IMR-90 (cell line): ENCODE results near the gene PARK7. TPM values are rescaled to one million over a fixed set of nuclear protein-coding genes. Genes with fewer than 3 reads are reported as not detected.

Experiments used
- ATAC-seq: fragments of 200-7000 bp; cut with Tn5 transposase; 2 replicates; pipeline ENCODE4 v1.9.1; 2020; ENCODE audit warnings: low read depth, mild to moderate bottlenecking, moderate library complexity
- BruUV-seq: library from RNA; stranded (reverse); fragments of 400-500 nt; replicated peaks from 2 replicates; lab custom pipeline; 2021; lab: Mats Ljungman, UMichigan
- CTCF ChIA-PET: fragments of 300-600 bp; formaldehyde crosslinking; extraction: SDS; loops from one replicate; lab custom pipeline; 2021; ENCODE audit warnings: antibody characterized with exemption; lab: Yijun Ruan, JAX
- POLR2A ChIA-PET: fragments of 300-600 bp; sonication (Branson Sonifier 250); formaldehyde crosslinking; loops from one replicate; lab custom pipeline; 2022; ENCODE audit warnings: antibody characterized with exemption; ENCODE audit not compliant: unreplicated experiment; lab: Charles Lee
- DNase-seq: peaks from one replicate; pipeline ENCODE4 v3.0.0; 2013
- H2AFZ ChIP-seq: replicated peaks from 2 replicates; pipeline ENCODE3; 2013; ENCODE audit warnings: low read length, mild to moderate bottlenecking; ENCODE audit not compliant: poor library complexity
- H2AK5ac ChIP-seq: 2 replicates; pipeline ENCODE4 v1.6.1; 2013; ENCODE audit warnings: low read depth, low read length, inconsistent platforms
- H2AK9ac ChIP-seq: replicated peaks from 2 replicates; pipeline ENCODE3; 2013; ENCODE audit warnings: mild to moderate bottlenecking, low read depth, low read length, moderate library complexity; ENCODE audit not compliant: poor library complexity
- H2BK120ac ChIP-seq: 2 replicates; pipeline ENCODE4 v1.6.1; 2013; ENCODE audit warnings: low read depth, low read length, inconsistent platforms
- H2BK15ac ChIP-seq: 3 replicates; pipeline ENCODE4 v1.6.1; 2013; ENCODE audit warnings: low read depth, low read length, inconsistent platforms
- H2BK20ac ChIP-seq: 2 replicates; pipeline ENCODE4 v1.6.1; 2013; ENCODE audit warnings: low read depth, mild to moderate bottlenecking, inconsistent platforms, low read length, moderate library complexity
- H2BK5ac ChIP-seq: 2 replicates; pipeline ENCODE4 v1.6.1; 2013; ENCODE audit warnings: mild to moderate bottlenecking, low read depth, low read length, inconsistent platforms; ENCODE audit not compliant: poor library complexity, severe bottlenecking
- H3K14ac ChIP-seq: replicated peaks from 2 replicates; pipeline ENCODE4 v1.6.1; 2013; ENCODE audit warnings: low read depth, low read length, inconsistent platforms
- H3K18ac ChIP-seq: 2 replicates; pipeline ENCODE4 v1.6.1; 2013; ENCODE audit warnings: low read depth, low read length, control low read depth
- H3K23ac ChIP-seq: 2 replicates; pipeline ENCODE4 v1.6.1; 2013; ENCODE audit warnings: low read depth, low read length, inconsistent platforms
- H3K27ac ChIP-seq: 2 replicates; pipeline ENCODE4 v1.5.1; 2013; ENCODE audit warnings: mild to moderate bottlenecking, control low read depth, low read length; ENCODE audit not compliant: insufficient read depth
- H3K27me3 ChIP-seq: 2 replicates; pipeline ENCODE4 v1.6.1; 2013; ENCODE audit warnings: low read length; ENCODE audit not compliant: control insufficient read depth, insufficient read depth
- H3K36me3 ChIP-seq: 2 replicates; pipeline ENCODE4 v1.6.1; 2013; ENCODE audit warnings: low read length, mixed read lengths; ENCODE audit not compliant: control insufficient read depth, insufficient read depth
- H3K4ac ChIP-seq: 2 replicates; pipeline ENCODE4 v1.6.1; 2013; ENCODE audit warnings: low read depth, low read length, inconsistent platforms
- H3K4me1 ChIP-seq: 2 replicates; pipeline ENCODE4 v1.6.1; 2013; ENCODE audit warnings: low read length, mixed read lengths; ENCODE audit not compliant: control insufficient read depth, insufficient read depth
- H3K4me2 ChIP-seq: 2 replicates; pipeline ENCODE4 v1.6.1; 2013; ENCODE audit warnings: low read depth, mild to moderate bottlenecking, control low read depth, low read length, moderate library complexity
- H3K4me3 ChIP-seq: 2 replicates; pipeline ENCODE4 v1.5.1; 2013; ENCODE audit warnings: low read depth, mild to moderate bottlenecking, control low read depth, low read length, moderate library complexity; ENCODE audit not compliant: insufficient read depth
- H3K56ac ChIP-seq: 2 replicates; pipeline ENCODE4 v1.6.1; 2013; ENCODE audit warnings: low read length, inconsistent platforms; ENCODE audit not compliant: insufficient read depth; ENCODE audit errors: extremely low read depth
- H3K79me1 ChIP-seq, 2 experiments: 2 replicates each; pipeline ENCODE4 v1.6.1; 2013; ENCODE audit warnings: low read length in 2 of 2, inconsistent platforms in 1 of 2, low read depth in 1 of 2
- H3K9ac ChIP-seq: 2 replicates; pipeline ENCODE4 v1.6.1; 2013; ENCODE audit warnings: low read depth, low read length, control low read depth
- H3K9me1 ChIP-seq: 2 replicates; pipeline ENCODE4 v1.6.1; 2013; ENCODE audit warnings: low read length, inconsistent platforms; ENCODE audit not compliant: insufficient read depth
- H3K9me3 ChIP-seq: 2 replicates; pipeline ENCODE4 v1.6.1; 2013; ENCODE audit warnings: low read length; ENCODE audit not compliant: control insufficient read depth, insufficient read depth
- H4K20me1 ChIP-seq: 2 replicates; pipeline ENCODE4 v1.6.1; 2013; ENCODE audit warnings: low read length, inconsistent platforms; ENCODE audit not compliant: insufficient read depth
- H4K5ac ChIP-seq: 2 replicates; pipeline ENCODE4 v1.6.1; 2013; ENCODE audit warnings: mild to moderate bottlenecking, low read depth, low read length, control low read depth
- H4K8ac ChIP-seq, 2 experiments: 2 replicates each; pipeline ENCODE4 v1.6.1; 2013; ENCODE audit warnings: low read depth in 2 of 2, low read length in 2 of 2, control low read depth in 1 of 2, inconsistent platforms in 1 of 2
- H4K91ac ChIP-seq: 2 replicates; pipeline ENCODE4 v1.6.1; 2013; ENCODE audit warnings: low read depth, low read length, inconsistent platforms; ENCODE audit not compliant: insufficient read depth
- CEBPB ChIP-seq: IDR thresholded peaks from 2 replicates; pipeline ENCODE4 v1.6.1; 2012; ENCODE audit warnings: low read depth, low read length, improper control_type of control experiment
- CHD1 ChIP-seq: IDR thresholded peaks from 2 replicates; pipeline ENCODE4 v1.6.1; 2012; ENCODE audit warnings: low read depth, low read length, improper control_type of control experiment
- ELK1 ChIP-seq: fragments of 150-350 bp; IDR thresholded peaks from 2 replicates; pipeline ENCODE4 v1.6.1; 2016; ENCODE audit warnings: low read depth, mild to moderate bottlenecking, low read length, moderate library complexity, borderline replicate concordance
- MAZ ChIP-seq: IDR thresholded peaks from 2 replicates; pipeline ENCODE4 v1.6.1; 2012; ENCODE audit warnings: low read depth, mild to moderate bottlenecking, low read length, improper control_type of control experiment, moderate library complexity, borderline replicate concordance
- RFX5 ChIP-seq: IDR thresholded peaks from 2 replicates; pipeline ENCODE4 v1.8.0; 2012; ENCODE audit warnings: low read depth, mild to moderate bottlenecking, low read length, moderate library complexity
- SMC3 ChIP-seq: fragments of 150-350 bp; IDR thresholded peaks from 2 replicates; pipeline ENCODE4 v1.6.1; 2016; ENCODE audit warnings: low read depth, mild to moderate bottlenecking, antibody characterized with exemption, low read length, moderate library complexity
- whole genome bisulfite sequencing, 2 experiments: methylation state at CpG; one replicate each; pipeline versions ENCODE4 v1.1.5 to v1.1.7; 2013; ENCODE audit warnings: missing lambda C conversion rate in 2 of 2; ENCODE audit not compliant: insufficient read length in 1 of 2; ENCODE audit errors: extremely low coverage in 2 of 2; 5-methylcytosine and 5-hydroxymethylcytosine counted together
- dilution Hi-C: fragments of 300-500 bp; cut with HindIII; formaldehyde crosslinking; loops from one replicate; pipeline ENCODE4 v1.14.3; 2018; ENCODE audit warnings: low sequenced_read_pairs; ENCODE audit not compliant: unreplicated experiment
- in situ Hi-C: fragments of 300-500 bp; cut with MboI; formaldehyde crosslinking; loops from 3 replicates; pipeline ENCODE4 v1.14.3; 2019; ENCODE audit warnings: low sequenced_read_pairs, inconsistent platforms, mixed read lengths
- intact Hi-C: fragments of 100-400 bp; cut with micrococcal nuclease; formaldehyde crosslinking; loops from 2 replicates; pipeline ENCODE4 v1.10.0; 2022
- polyA plus RNA-seq, 3 experiments: library from polyadenylated mRNA; depleted of rRNA; stranded (reverse); fragments of >200 nt; gene quantifications; 2 replicates each; pipeline ENCODE4 v1.2.3, GENCODE V29; 2012; ENCODE audit warnings: low replicate concordance in 1 of 3
- total RNA-seq: library from RNA; depleted of rRNA; stranded (reverse); fragments of >200 nt; gene quantifications from 2 replicates; pipeline ENCODE4 v1.2.3, GENCODE V29; 2012

Gene PARK7
- total and polyA plus RNA-seq, 2 of the 4 experiments (the other 2 are of a cell fraction) = 207 to 357 TPM

- TF ChIP-seq ELK1 (no peak), RFX5 (no peak), MAZ (peak; percentile 73), CEBPB (no peak)
These were observed at the start of gene PARK7 (continued) for GRCh38 chr1:7961216-7962013.

- Histone ChIP-seq H4K5ac (no peak overlapping the region), H2AK5ac (no peak overlapping the region), H2BK5ac (no peak overlapping the region), H3K79me1 (no peaks in the 10 kb centered on the region), H3K4me1 (no peaks in the 10 kb centered on the region), H2BK15ac (no peak overlapping the region), H3K27me3 (no peaks in the 10 kb centered on the region; the same call in 1 of the 2 replicates), H2AK9ac (no peak overlapping the region), H3K27ac (no peak overlapping the region), H3K14ac (no peak overlapping the region), H3K4ac (no peak overlapping the region), H2BK20ac (no peak overlapping the region), H2BK120ac (no peak overlapping the region), H4K91ac (no peak overlapping the region), H3K4me3 (no peak overlapping the region), H2AFZ (no peak overlapping the region), H3K4me2 (no peak overlapping the region), H3K23ac (no peak overlapping the region), H3K9ac (no peak overlapping the region), H3K9me3 (no peaks in the 10 kb centered on the region), H4K20me1 (no peaks in the 10 kb centered on the region), H3K9me1 (no peaks in the 10 kb centered on the region), H3K36me3 (no peaks in the 10 kb centered on the region), H4K8ac (no peak overlapping the region), H3K56ac (no peak overlapping the region), H3K18ac (no peak overlapping the region)
- 80% methylated on average over 2 of the region's 3 CpGs; no CpG with 5 or more reads in 1 of the 2 experiments for WGBS, 2 experiments
- no peak for ATAC-seq
- TF ChIP-seq CHD1 (no peak), CEBPB (no peak), SMC3 (no peak), MAZ (no peak)
- in situ Hi-C loops = no loop called here
- intact Hi-C loops = no loop called here
- no TSS peak for BruUV-seq
- ChIA-PET POLR2A (no interaction called here), CTCF (no interaction called here)
- dilution Hi-C loops = no loop called here
- no peak for DNase-seq
These were observed 49.4 kb upstream of the PARK7 start for GRCh38 chr1:7912145-7912544.
